Neuronal stem cell (in vitro differentiated cells): ENCODE measurements around the gene AKR1C2.
"Not testable (repeated sequence)": the region's sequence is repeated elsewhere in the genome, so short reads cannot be mapped to it uniquely, and the experiment has no call there.

Experiments
- DNase-seq: peaks from one replicate; pipeline ENCODE4 v3.0.0-alpha.2; 2013; ENCODE audit warnings: low spot score
- H2AFZ ChIP-seq: one replicate; pipeline ENCODE4 v1.6.1; 2013; ENCODE audit warnings: mild to moderate bottlenecking, low read length, inconsistent platforms
- H2AK5ac ChIP-seq: 2 replicates; pipeline ENCODE4 v1.6.1; 2013; ENCODE audit warnings: low read depth, mild to moderate bottlenecking, inconsistent platforms, low read length, moderate library complexity, mixed read lengths
- H2BK120ac ChIP-seq: 2 replicates; pipeline ENCODE4 v1.6.1; 2013; ENCODE audit warnings: low read depth, mild to moderate bottlenecking, inconsistent platforms, low read length, moderate library complexity, mixed read lengths
- H2BK12ac ChIP-seq: one replicate; pipeline ENCODE4 v1.6.1; 2013; ENCODE audit warnings: low read length, inconsistent platforms
- H2BK15ac ChIP-seq: 2 replicates; pipeline ENCODE4 v1.6.1; 2013; ENCODE audit warnings: mild to moderate bottlenecking, low read length, inconsistent platforms, mixed read lengths
- H2BK5ac ChIP-seq: one replicate; pipeline ENCODE4 v1.6.1; 2013; ENCODE audit warnings: inconsistent platforms, mild to moderate bottlenecking, low read length, moderate library complexity
- H3K14ac ChIP-seq: one replicate; pipeline ENCODE4 v1.6.1; 2013; ENCODE audit warnings: low read length, inconsistent platforms
- H3K18ac ChIP-seq: 2 replicates; pipeline ENCODE4 v1.6.1; 2013; ENCODE audit warnings: low read length, inconsistent platforms
- H3K23ac ChIP-seq: 2 replicates; pipeline ENCODE4 v1.6.1; 2013; ENCODE audit warnings: low read depth, mild to moderate bottlenecking, mixed read lengths, low read length, inconsistent platforms; ENCODE audit not compliant: poor library complexity
- H3K27ac ChIP-seq: replicated peaks from 3 replicates; pipeline ENCODE4 v1.5.1; 2013; ENCODE audit warnings: low read length, inconsistent platforms
- H3K27me3 ChIP-seq, 3 experiments: 2 replicates each; pipeline ENCODE4 v1.6.1; 2013; ENCODE audit warnings: low read length in 3 of 3, mild to moderate bottlenecking in 2 of 3, inconsistent platforms in 1 of 3, low read depth in 1 of 3, mixed read lengths in 1 of 3, moderate library complexity in 1 of 3; ENCODE audit not compliant: control insufficient read depth in 3 of 3, insufficient read depth in 3 of 3
- H3K36me3 ChIP-seq, 2 donors: replicated peaks in 1 of 2; 2 replicates each; pipeline ENCODE4 v1.6.1; 2013; ENCODE audit warnings: low read length in 2 of 2; ENCODE audit not compliant: control insufficient read depth in 2 of 2, insufficient read depth in 2 of 2
- H3K4ac ChIP-seq: 2 replicates; pipeline ENCODE4 v1.6.1; 2013; ENCODE audit warnings: inconsistent platforms, mild to moderate bottlenecking, low read length, moderate library complexity
- H3K4me1 ChIP-seq, 2 donors: 1 replicate in 1 of 2; 2 replicates in 1 of 2; pipeline ENCODE4 v1.6.1; 2013; ENCODE audit warnings: low read length in 2 of 2, low read depth in 1 of 2; ENCODE audit not compliant: control insufficient read depth in 2 of 2, insufficient read depth in 1 of 2
- H3K4me2 ChIP-seq: one replicate; pipeline ENCODE4 v1.6.1; 2013; ENCODE audit warnings: mild to moderate bottlenecking, low read length, inconsistent platforms; ENCODE audit not compliant: insufficient read depth, poor library complexity, severe bottlenecking
- H3K4me3 ChIP-seq, 2 donors: 2 replicates each; pipeline ENCODE4 v1.5.1; 2013; ENCODE audit warnings: low read length in 2 of 2, mild to moderate bottlenecking in 2 of 2, inconsistent platforms in 1 of 2, moderate library complexity in 1 of 2
- H3K79me1 ChIP-seq: one replicate; pipeline ENCODE4 v1.6.1; 2013; ENCODE audit warnings: low read depth, mild to moderate bottlenecking, inconsistent platforms, low read length, moderate library complexity
- H3K9ac ChIP-seq: one replicate; pipeline ENCODE4 v1.6.1; 2013; ENCODE audit warnings: mild to moderate bottlenecking, low read depth, low read length, inconsistent platforms; ENCODE audit not compliant: poor library complexity
- H3K9me3 ChIP-seq, 2 donors: replicated peaks in 1 of 2; 2 replicates each; pipeline versions ENCODE3 to v1.6.1; 2013; ENCODE audit warnings: low read length in 2 of 2, mild to moderate bottlenecking in 2 of 2, inconsistent platforms in 1 of 2, low read depth in 1 of 2, mixed read lengths in 1 of 2, moderate library complexity in 1 of 2; ENCODE audit not compliant: control insufficient read depth in 2 of 2, insufficient read depth in 1 of 2
- H4K8ac ChIP-seq: one replicate; pipeline ENCODE4 v1.6.1; 2013; ENCODE audit warnings: low read depth, mild to moderate bottlenecking, inconsistent platforms, low read length, moderate library complexity
- H4K91ac ChIP-seq: one replicate; pipeline ENCODE4 v1.6.1; 2013; ENCODE audit warnings: low read length, low read depth, mild to moderate bottlenecking, inconsistent platforms; ENCODE audit not compliant: poor library complexity
- WGBS, 2 donors: extraction: QIAGEN DNeasy Blood & Tissue Kit; methylation state at CpG; one replicate each; pipeline ENCODE4 v1.1.7; 2013; ENCODE audit warnings: missing lambda C conversion rate in 2 of 2, mixed read lengths in 1 of 2; ENCODE audit not compliant: insufficient read length in 2 of 2, insufficient replicate concordance in 1 of 2; ENCODE audit errors: extremely low coverage in 2 of 2; 5-methylcytosine and 5-hydroxymethylcytosine counted together

The AKR1C2 gene

DNA sequence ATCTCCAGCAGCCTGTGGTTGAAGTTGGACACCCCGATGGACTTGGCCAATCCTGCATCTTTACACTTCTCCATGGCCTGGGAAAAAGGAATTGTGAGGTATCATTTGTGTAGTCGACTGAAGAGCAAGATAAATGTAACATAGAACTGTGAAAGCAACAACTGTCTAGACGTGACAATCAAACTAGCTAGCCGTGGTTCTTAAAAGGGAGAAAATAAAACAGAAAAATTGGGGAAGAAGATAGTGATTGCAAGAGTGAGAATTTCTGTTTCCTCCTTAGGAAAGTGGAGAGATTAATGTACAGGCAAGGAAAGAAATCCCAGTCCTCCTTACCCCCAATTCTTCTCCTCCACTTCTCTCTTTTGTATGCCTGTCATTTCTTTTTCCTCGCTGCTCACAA is 5.0 kb downstream of the AKR1C2 start:
- H3K27me3 ChIP-seq: no peaks in the 10 kb centered on the region
- H3K79me1 ChIP-seq: no peaks in the 10 kb centered on the region
- no peak overlapping the region for H2AFZ ChIP-seq
- no peak overlapping the region for H3K14ac ChIP-seq
- no peaks in the 10 kb centered on the region for H3K4me1 ChIP-seq
- no peak overlapping the region for H2BK15ac ChIP-seq
- no peak overlapping the region for H3K18ac ChIP-seq
- H3K4me3 ChIP-seq: no peak overlapping the region
- H3K9me3 ChIP-seq: no peaks in the 10 kb centered on the region
- no peak overlapping the region for H4K91ac ChIP-seq
- no peak overlapping the region for H2BK120ac ChIP-seq
- DNase-seq: no peak
- no peak overlapping the region for H3K9ac ChIP-seq
- no peak overlapping the region for H3K23ac ChIP-seq
- H3K36me3 ChIP-seq: no peaks in the 10 kb centered on the region
- H3K4me2 ChIP-seq: no peak overlapping the region
- no peak overlapping the region for H3K27ac ChIP-seq
- H2BK12ac ChIP-seq: no peak overlapping the region
- no peak overlapping the region for H2AK5ac ChIP-seq
- no peak overlapping the region for H3K4ac ChIP-seq
- no CpG with 5 or more reads among the region's 5 CpGs for WGBS, 2 donors
- no peak overlapping the region for H4K8ac ChIP-seq
- H2BK5ac ChIP-seq: no peak overlapping the region

DNA sequence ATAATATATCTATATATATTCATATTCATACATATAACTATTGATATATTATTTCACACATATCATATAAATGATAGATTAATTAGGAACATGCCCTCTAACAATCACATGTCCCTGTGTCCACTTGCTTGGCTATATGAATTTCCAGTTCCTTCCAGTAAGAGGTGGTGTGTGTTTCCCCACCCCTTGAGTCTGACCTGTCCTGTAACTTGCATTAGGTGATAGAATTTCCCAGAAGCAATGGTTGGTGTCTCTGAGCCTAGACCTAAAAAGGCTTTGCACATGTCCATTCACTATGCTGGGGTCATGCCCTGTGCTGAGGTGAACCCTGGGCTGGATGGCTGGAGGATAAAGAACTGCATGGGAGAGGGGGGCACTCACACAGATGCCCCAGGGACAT is 9.4 kb downstream of the AKR1C2 start:
- H2AK5ac ChIP-seq, H3K27ac ChIP-seq, DNase-seq, H3K9ac ChIP-seq, H3K9me3 ChIP-seq, H2BK12ac ChIP-seq, H3K4me1 ChIP-seq, H3K23ac ChIP-seq, H3K36me3 ChIP-seq, H3K14ac ChIP-seq, H3K18ac ChIP-seq, H4K8ac ChIP-seq, H3K4me2 ChIP-seq, H2BK120ac ChIP-seq, H2BK15ac ChIP-seq, H3K79me1 ChIP-seq, H2BK5ac ChIP-seq, H3K4me3 ChIP-seq, H3K4ac ChIP-seq, H3K27me3 ChIP-seq, H4K91ac ChIP-seq, H2AFZ ChIP-seq: not testable (repeated sequence)

GRCh38 chr10:4992564-4992963 is 11.1 kb downstream of the AKR1C2 start:
- not testable (repeated sequence) for H2BK12ac ChIP-seq, H2BK15ac ChIP-seq, H2BK5ac ChIP-seq, H3K4ac ChIP-seq, H3K18ac ChIP-seq, H3K36me3 ChIP-seq, H3K23ac ChIP-seq, H3K4me1 ChIP-seq, H2BK120ac ChIP-seq, H3K9ac ChIP-seq, H4K91ac ChIP-seq, H4K8ac ChIP-seq, H2AK5ac ChIP-seq, H3K27ac ChIP-seq, H2AFZ ChIP-seq, H3K27me3 ChIP-seq, H3K9me3 ChIP-seq, H3K79me1 ChIP-seq, H3K4me3 ChIP-seq, H3K4me2 ChIP-seq, DNase-seq, H3K14ac ChIP-seq
- no CpG with 5 or more reads among the region's 10 CpGs for WGBS, 2 donors

- H3K23ac ChIP-seq, H2BK12ac ChIP-seq, DNase-seq, H3K4ac ChIP-seq, H3K9ac ChIP-seq, H3K4me2 ChIP-seq, H4K8ac ChIP-seq, H3K79me1 ChIP-seq, H3K4me1 ChIP-seq, H3K14ac ChIP-seq, H3K27me3 ChIP-seq, H2AFZ ChIP-seq, H3K9me3 ChIP-seq, H4K91ac ChIP-seq, H3K27ac ChIP-seq, H3K36me3 ChIP-seq, H2AK5ac ChIP-seq, H3K4me3 ChIP-seq, H2BK5ac ChIP-seq, H2BK15ac ChIP-seq, H2BK120ac ChIP-seq, H3K18ac ChIP-seq: not testable (repeated sequence)
- no CpG with 5 or more reads among the region's 6 CpGs for WGBS, 2 donors
Measured at GRCh38 chr10:4991463-4991862, 12.2 kb downstream of the AKR1C2 start.
